ENCODE measurements around the gene GATAD1.

The GATAD1 gene

GRCh38 chr7:92485267-92485892 is 38.1 kb downstream of the GATAD1 start:
- DNase-seq: no peak

GRCh38 chr7:92485974-92486373 is 38.7 kb downstream of the GATAD1 start:
- no peak for DNase-seq

DNA sequence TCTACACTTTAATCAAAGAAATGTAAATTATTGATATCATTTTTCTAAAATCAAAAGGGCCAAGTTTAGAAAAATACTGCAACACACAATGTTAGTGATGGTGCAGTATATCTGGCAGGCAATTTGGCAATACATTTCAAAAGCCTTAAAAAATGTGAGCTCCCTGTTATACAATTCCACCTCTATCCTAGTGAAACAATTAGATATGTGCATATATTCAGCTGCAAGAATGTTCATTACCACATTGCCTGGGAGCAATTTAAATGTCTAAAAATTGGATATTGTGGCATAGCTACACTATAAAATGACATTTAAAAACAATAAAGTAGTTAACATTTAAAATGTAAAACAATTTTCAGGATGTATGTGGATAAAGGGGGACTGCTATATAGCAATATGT is 40.5 kb downstream of the GATAD1 start:
- no peak for DNase-seq

DNA sequence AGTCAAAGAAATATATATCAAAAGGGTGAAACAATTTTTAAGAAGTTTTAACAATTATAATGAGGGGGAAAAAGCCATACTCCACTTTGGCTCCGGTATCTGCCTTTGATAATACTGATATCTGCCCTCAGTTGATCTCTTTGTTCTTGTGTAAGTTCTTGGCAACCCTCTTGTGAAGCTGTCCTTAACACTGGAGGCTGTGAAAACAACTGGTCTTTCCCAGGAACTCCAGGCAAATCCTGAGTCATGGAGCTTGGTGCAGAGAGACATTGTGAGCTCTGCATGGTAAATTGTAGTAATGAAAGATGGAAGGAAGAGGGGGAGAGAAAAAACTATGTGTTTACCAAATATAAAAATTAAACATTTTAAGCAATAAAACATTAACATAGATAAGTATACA is 42.4 kb downstream of the GATAD1 start:
- DNase-seq: no peak

DNA sequence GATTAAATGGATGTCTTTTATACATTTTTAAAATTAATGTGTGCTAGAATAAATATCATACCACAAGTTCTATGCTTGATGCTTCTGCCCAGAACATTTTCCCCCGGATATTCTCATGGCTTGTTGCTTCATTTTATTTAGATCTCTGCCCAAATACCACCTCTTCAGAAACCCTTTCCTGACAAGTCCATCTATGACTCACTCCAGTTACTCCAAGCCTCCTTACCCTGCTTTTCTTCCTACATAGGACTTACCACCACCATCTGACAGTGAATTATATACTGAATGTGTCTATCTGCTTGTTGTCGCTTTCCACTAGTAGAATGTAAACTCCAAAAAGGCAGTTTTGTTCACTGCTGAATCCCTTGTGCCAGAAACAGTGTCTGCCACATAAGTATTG is 49.6 kb downstream of the GATAD1 start:
- no peak for DNase-seq

DNA sequence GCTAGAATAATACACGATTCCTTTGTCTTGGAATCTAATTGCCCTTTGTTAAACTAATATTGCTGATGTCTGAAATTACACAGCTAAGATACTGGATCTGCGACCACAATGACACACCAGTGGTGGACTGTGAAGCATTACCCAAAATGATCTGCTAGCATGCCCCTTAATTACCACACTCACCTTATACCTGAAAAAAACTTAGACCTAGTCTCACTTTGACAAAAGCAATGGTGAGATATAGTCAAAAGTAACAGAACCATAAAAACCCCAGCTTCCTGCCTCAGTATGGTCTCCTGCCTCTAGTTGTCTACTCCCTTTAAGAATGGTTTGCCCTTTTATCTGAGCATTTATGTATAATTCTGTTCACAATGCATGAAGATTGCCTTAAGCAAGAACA is 51.3 kb downstream of the GATAD1 start:
- no peak for DNase-seq

- no peak for DNase-seq
Measured at GRCh38 chr7:92503767-92504166, 56.5 kb downstream of the GATAD1 start.

DNA sequence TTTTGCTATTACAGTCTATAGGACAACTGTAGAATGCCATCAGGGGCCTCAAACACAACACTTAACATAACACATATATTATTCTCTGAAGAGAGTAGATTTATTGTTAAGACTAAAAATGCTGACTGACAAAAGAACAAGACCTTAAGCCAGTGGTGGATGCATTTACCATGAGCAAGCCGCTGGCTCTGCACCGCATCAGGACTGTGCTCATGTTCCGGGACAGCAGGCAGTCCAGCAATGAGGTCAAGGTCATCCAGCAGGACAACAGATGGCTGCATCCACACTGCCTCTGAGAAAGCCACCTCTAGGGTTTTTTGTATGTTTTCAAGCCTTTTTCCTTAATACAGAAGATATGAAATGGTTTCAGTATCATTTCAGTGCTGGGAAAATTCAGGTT is 57.3 kb downstream of the GATAD1 start:
- DNase-seq: no peak

GRCh38 chr7:92506363-92506762 is 59.1 kb downstream of the GATAD1 start:
- no peak for DNase-seq

DNA sequence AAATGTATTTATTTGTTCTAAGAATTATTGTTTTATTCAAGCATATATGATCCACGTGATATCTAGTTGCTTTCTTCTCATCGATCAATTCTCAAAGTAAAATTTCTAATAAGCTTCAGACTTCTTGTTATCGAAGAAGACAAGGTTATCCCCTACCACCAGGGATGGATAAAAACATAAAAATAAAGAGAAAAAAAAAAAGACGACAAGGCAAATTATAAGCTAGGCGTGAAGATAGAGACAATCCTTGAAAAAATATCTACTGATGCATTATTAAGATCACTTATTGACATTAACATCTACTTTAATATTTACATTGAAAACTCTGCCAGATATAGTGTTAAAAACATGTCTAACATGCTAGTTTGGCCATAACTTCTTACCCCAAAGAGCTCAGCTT is 61.7 kb downstream of the GATAD1 start:
- no peak for DNase-seq

Measured in stimulated activated CD4-positive, alpha-beta T cell treated with anti-CD3 and anti-CD28 coated beads, Interleukin-4, amount 100 ng/mL, for 1 hour (primary cell).